Measurements from ENCODE around the gene EFCAB12. TPM values are rescaled to one million over a fixed set of nuclear protein-coding genes. Genes with fewer than 3 reads are reported as not detected.

Gene EFCAB12
- total and polyA plus RNA-seq, 2 experiments from 2014 or later = 0.19 to 0.20 TPM

- H3K4me1 ChIP-seq (ENCODE audit: insufficient read depth) = peaks cover 3% of the 10 kb centered on the region
- H2AFZ ChIP-seq = no peak overlapping the region
- H3K4me2 ChIP-seq = no peak overlapping the region
- no peak for DNase-seq (ENCODE audit: low spot score)
- TF ChIP-seq CTCF (IDR thresholded peaks at IDR 0.05; ENCODE audit: poor library complexity) (no peak), EZH2phosphoT487 (IDR thresholded peaks at IDR 0.05; ENCODE audit: low read depth, severe bottlenecking, unreplicated experiment) (no peak), EZH2 (IDR thresholded peaks at IDR 0.05; ENCODE audit: borderline replicate concordance) (no peak)
- no peaks in the 10 kb centered on the region for H3K27me3 ChIP-seq
- no peaks in the 10 kb centered on the region for H3K36me3 ChIP-seq (replicated peaks; ENCODE audit: insufficient read depth, low read depth)
- no peaks in the 10 kb centered on the region for H3K9me2 ChIP-seq (replicated peaks; ENCODE audit: insufficient read depth)
- no peaks in the 10 kb centered on the region for H4K20me1 ChIP-seq (ENCODE audit: insufficient read depth, poor library complexity, severe bottlenecking)
- H3K4me3 ChIP-seq = no peak overlapping the region
- H3K9me3 ChIP-seq (ENCODE audit: low read depth) = no peaks in the 10 kb centered on the region
- 70% methylated on average over 13 of the region's 13 CpGs for WGBS (ENCODE audit: low lambda C conversion rate, missing lambda C conversion rate)
- no peaks in the 10 kb centered on the region for H3K79me2 ChIP-seq
- no peak overlapping the region for H3K27ac ChIP-seq
Observed at GRCh38 chr3:129360705-129361460, 67.6 kb downstream of the EFCAB12 start.

- no peaks in the 10 kb centered on the region for H3K36me3 ChIP-seq (replicated peaks; ENCODE audit: insufficient read depth, low read depth)
- H3K4me3 ChIP-seq = no peak overlapping the region
- no peak overlapping the region for H3K4me2 ChIP-seq
- WGBS (ENCODE audit: low lambda C conversion rate, missing lambda C conversion rate) = 44% methylated on average over 10 of the region's 10 CpGs
- no peak for DNase-seq (ENCODE audit: low spot score)
- H3K9me2 ChIP-seq (replicated peaks; ENCODE audit: insufficient read depth) = no peaks in the 10 kb centered on the region
- H3K9me3 ChIP-seq (ENCODE audit: low read depth) = no peaks in the 10 kb centered on the region
- no peaks in the 10 kb centered on the region for H3K27me3 ChIP-seq
- peaks cover 3% of the 10 kb centered on the region for H3K4me1 ChIP-seq (ENCODE audit: insufficient read depth)
- H3K27ac ChIP-seq = no peak overlapping the region
- TF ChIP-seq EZH2 (IDR thresholded peaks at IDR 0.05; ENCODE audit: borderline replicate concordance) (no peak), CTCF (IDR thresholded peaks at IDR 0.05; ENCODE audit: poor library complexity) (no peak), EZH2phosphoT487 (IDR thresholded peaks at IDR 0.05; ENCODE audit: low read depth, severe bottlenecking, unreplicated experiment) (no peak)
- no peaks in the 10 kb centered on the region for H4K20me1 ChIP-seq (ENCODE audit: insufficient read depth, poor library complexity, severe bottlenecking)
- H2AFZ ChIP-seq = no peak overlapping the region
- H3K79me2 ChIP-seq = no peaks in the 10 kb centered on the region
Observed at GRCh38 chr3:129360171-129360611, 68.2 kb downstream of the EFCAB12 start.

- no peak overlapping the region for H3K27ac ChIP-seq
- H3K4me3 ChIP-seq = no peak overlapping the region
- 76% methylated on average over 18 of the region's 18 CpGs for WGBS (ENCODE audit: low lambda C conversion rate, missing lambda C conversion rate)
- H3K27me3 ChIP-seq = no peaks in the 10 kb centered on the region
- no peaks in the 10 kb centered on the region for H4K20me1 ChIP-seq (ENCODE audit: insufficient read depth, poor library complexity, severe bottlenecking)
- peaks cover 3% of the 10 kb centered on the region for H3K4me1 ChIP-seq (ENCODE audit: insufficient read depth)
- H2AFZ ChIP-seq = no peak overlapping the region
- DNase-seq (ENCODE audit: low spot score) = no peak
- H3K4me2 ChIP-seq = no peak overlapping the region
- no peaks in the 10 kb centered on the region for H3K36me3 ChIP-seq (replicated peaks; ENCODE audit: insufficient read depth, low read depth)
- H3K9me3 ChIP-seq (ENCODE audit: low read depth) = no peaks in the 10 kb centered on the region
- H3K79me2 ChIP-seq = no peaks in the 10 kb centered on the region
- no peaks in the 10 kb centered on the region for H3K9me2 ChIP-seq (replicated peaks; ENCODE audit: insufficient read depth)
- TF ChIP-seq EZH2phosphoT487 (IDR thresholded peaks at IDR 0.05; ENCODE audit: low read depth, severe bottlenecking, unreplicated experiment) (no peak), EZH2 (IDR thresholded peaks at IDR 0.05; ENCODE audit: borderline replicate concordance) (no peak), CTCF (IDR thresholded peaks at IDR 0.05; ENCODE audit: poor library complexity) (no peak)
Observed at GRCh38 chr3:129358772-129359371, 69.6 kb downstream of the EFCAB12 start.
